WTC11 (cell line): ENCODE results near the gene SLC41A3. TPM values are rescaled to one million over a fixed set of nuclear protein-coding genes. Genes with fewer than 3 reads are reported as not detected.

Source experiments
- ATAC-seq: fragments of 200-7000 bp; cut with Tn5 transposase; 2 replicates; pipeline ENCODE4 v1.10.0; 2021; ENCODE audit warnings: mild to moderate bottlenecking, moderate library complexity
- CTCF ChIA-PET: fragments of 300-600 bp; sonication (Branson Sonifier 250); formaldehyde crosslinking; loops from one replicate; lab custom pipeline; 2021; ENCODE audit warnings: antibody characterized with exemption; lab: Charles Lee
- POLR2A ChIA-PET: fragments of 350-600 bp; sonication (Branson Sonifier 250); formaldehyde crosslinking; loops from one replicate; lab custom pipeline; 2021; ENCODE audit warnings: antibody characterized with exemption; lab: Charles Lee
- DNase-seq: peaks from one replicate; pipeline ENCODE4 v3.0.0; 2021; ENCODE audit warnings: low spot score
- H3K27ac Mint-ChIP-seq: 2 replicates; pipeline ENCODE4 v1.8.0; 2021; ENCODE audit warnings: mixed read lengths
- H3K27me3 Mint-ChIP-seq: 2 replicates; pipeline ENCODE4 v1.8.0; 2021; ENCODE audit warnings: low read depth, mild to moderate bottlenecking, moderate library complexity, mixed read lengths
- H3K36me3 Mint-ChIP-seq: 2 replicates; pipeline ENCODE4 v1.8.0; 2021; ENCODE audit warnings: mixed read lengths
- H3K4me1 Mint-ChIP-seq: 2 replicates; pipeline ENCODE4 v1.8.0; 2022; ENCODE audit warnings: mixed read lengths
- H3K4me3 Mint-ChIP-seq: 2 replicates; pipeline ENCODE4 v1.8.0; 2021; ENCODE audit warnings: mild to moderate bottlenecking, moderate library complexity, mixed read lengths
- H3K9me3 Mint-ChIP-seq: 2 replicates; pipeline ENCODE4 v1.8.0; 2021; ENCODE audit warnings: mixed read lengths
- EMX1 ChIP-seq: fragments of 250-450 bp; sonication (Bioruptor Pico); IDR thresholded peaks from 2 replicates; pipeline ENCODE4 v1.8.0; 2021; ENCODE audit warnings: mild to moderate bottlenecking
- ETV6 ChIP-seq: sonication (generic); formaldehyde crosslinking; IDR thresholded peaks from 2 replicates; pipeline ENCODE4 v1.8.1; 2022; ENCODE audit warnings: mild to moderate bottlenecking, missing genetic modification reagents
- FOXJ3 ChIP-seq: sonication (generic); formaldehyde crosslinking; IDR thresholded peaks from 2 replicates; pipeline ENCODE4 v1.9.0; 2021; ENCODE audit warnings: missing genetic modification reagents, mild to moderate bottlenecking, borderline replicate concordance
- FOXP1 ChIP-seq: sonication (generic); formaldehyde crosslinking; IDR thresholded peaks from 2 replicates; pipeline ENCODE4 v1.8.0; 2022; ENCODE audit warnings: missing genetic modification reagents, mild to moderate bottlenecking, moderate library complexity, borderline replicate concordance
- JAZF1 ChIP-seq: fragments of 250-450 bp; sonication (Bioruptor Pico); IDR thresholded peaks from 2 replicates; pipeline ENCODE4 v1.9.0; 2021; ENCODE audit warnings: moderate library complexity, mild to moderate bottlenecking, inconsistent platforms
- JUN ChIP-seq: sonication (generic); formaldehyde crosslinking; IDR thresholded peaks from 2 replicates; pipeline ENCODE4 v1.8.0; 2023; ENCODE audit warnings: mild to moderate bottlenecking, missing genetic modification reagents
- MYBL2 ChIP-seq: sonication (generic); formaldehyde crosslinking; IDR thresholded peaks from 2 replicates; pipeline ENCODE4 v1.8.1; 2023; ENCODE audit warnings: mild to moderate bottlenecking, moderate library complexity, missing genetic modification reagents
- NFATC4 ChIP-seq: fragments of 250-450 bp; sonication (Bioruptor Pico); IDR thresholded peaks from 2 replicates; pipeline ENCODE4 v1.9.0; 2021; ENCODE audit warnings: mild to moderate bottlenecking
- NFE2L1 ChIP-seq: sonication (generic); formaldehyde crosslinking; IDR thresholded peaks from 2 replicates; pipeline ENCODE4 v1.8.1; 2023; ENCODE audit warnings: missing genetic modification reagents
- NFYB ChIP-seq: sonication (generic); formaldehyde crosslinking; conservative IDR thresholded peaks from 2 replicates; pipeline ENCODE4 v1.8.0; 2022; ENCODE audit warnings: low read depth, missing genetic modification reagents
- NR1H2 ChIP-seq: sonication (generic); formaldehyde crosslinking; IDR thresholded peaks from 2 replicates; pipeline ENCODE4 v1.9.0; 2021; ENCODE audit warnings: mild to moderate bottlenecking, moderate library complexity, missing genetic modification reagents
- NR3C1 ChIP-seq: sonication (generic); formaldehyde crosslinking; conservative IDR thresholded peaks from 2 replicates; pipeline ENCODE4 v1.8.1; 2023; ENCODE audit warnings: low read depth, mild to moderate bottlenecking, missing genetic modification reagents
- OVOL2 ChIP-seq: fragments of 250-450 bp; sonication (Bioruptor Pico); IDR thresholded peaks from 2 replicates; pipeline ENCODE4 v1.9.0; 2021; ENCODE audit warnings: mild to moderate bottlenecking, borderline replicate concordance
- SMAD3 ChIP-seq: sonication (generic); formaldehyde crosslinking; IDR thresholded peaks from 2 replicates; pipeline ENCODE4 v1.8.0; 2022; ENCODE audit warnings: missing genetic modification reagents, mild to moderate bottlenecking, borderline replicate concordance
- TP53 ChIP-seq: sonication (generic); formaldehyde crosslinking; IDR thresholded peaks from 2 replicates; pipeline ENCODE4 v1.8.1; 2023; ENCODE audit warnings: mild to moderate bottlenecking, missing genetic modification reagents
- ZMAT4 ChIP-seq: fragments of 250-450 bp; sonication (Bioruptor Pico); IDR thresholded peaks from 2 replicates; pipeline ENCODE4 v1.9.0; 2021; ENCODE audit warnings: mild to moderate bottlenecking
- ZNF232 ChIP-seq: sonication (generic); formaldehyde crosslinking; IDR thresholded peaks from 2 replicates; pipeline ENCODE4 v1.8.0; 2022; ENCODE audit warnings: mild to moderate bottlenecking, missing genetic modification reagents
- total RNA-seq: library from RNA; stranded (reverse); gene quantifications from 3 replicates; pipeline ENCODE4 v1.2.3, GENCODE V29; 2021
- TF ChIP-seq, protein P1 (sequence below): sonication (generic); formaldehyde crosslinking; IDR thresholded peaks from 2 replicates; pipeline ENCODE4 v1.8.1; 2023; ENCODE audit warnings: mild to moderate bottlenecking, moderate library complexity, missing genetic modification reagents
- TF ChIP-seq, protein P2 (sequence below): sonication (generic); formaldehyde crosslinking; IDR thresholded peaks from 2 replicates; pipeline ENCODE4 v1.8.0; 2022; ENCODE audit warnings: mild to moderate bottlenecking, missing genetic modification reagents
- TF ChIP-seq, protein P3 (sequence below): fragments of 250-450 bp; sonication (Bioruptor Pico); IDR thresholded peaks from 2 replicates; pipeline ENCODE4 v1.9.0; 2021; ENCODE audit warnings: mild to moderate bottlenecking, borderline replicate concordance
- TF ChIP-seq, protein P4 (sequence below): sonication (generic); formaldehyde crosslinking; IDR thresholded peaks from 2 replicates; pipeline ENCODE4 v1.8.1; 2023; ENCODE audit warnings: mild to moderate bottlenecking, missing genetic modification reagents, borderline replicate concordance

The SLC41A3 gene
- total RNA-seq, 1 experiment from 2014 or later = 28.4 TPM

GRCh38 chr3:126084768-126085180 is 850 bp upstream of the SLC41A3 start:
- H3K36me3 Mint-ChIP-seq = peaks cover 28% of the 10 kb centered on the region
- ATAC-seq = no peak
- ChIA-PET POLR2A (no interaction called here), CTCF (interaction anchor here (0.7 to 1.0 kb wide), 3 partner anchors 11 to 23 kb away, joined by 3 to 5 read pairs (median 4); no protein-coding TSS in a partner anchor)
- H3K4me3 Mint-ChIP-seq = peak overlapping the region; percentile 62
- TF ChIP-seq EMX1 (CRISPR knock-in tag) (no peak), TP53 (no peak), NFE2L1 (CRISPR knock-in tag) (no peak), OVOL2 (CRISPR knock-in tag) (no peak), NR3C1 (CRISPR knock-in tag) (no peak), FOXJ3 (no peak), JAZF1 (CRISPR knock-in tag) (no peak), ZMAT4 (CRISPR knock-in tag) (no peak), NFYB (no peak), NFATC4 (CRISPR knock-in tag) (no peak), JUN (CRISPR knock-in tag) (no peak), NR1H2 (CRISPR knock-in tag) (no peak), SMAD3 (no peak), MYBL2 (CRISPR knock-in tag) (no peak), ZNF232 (no peak)
- TF ChIP-seq, protein P1, sequence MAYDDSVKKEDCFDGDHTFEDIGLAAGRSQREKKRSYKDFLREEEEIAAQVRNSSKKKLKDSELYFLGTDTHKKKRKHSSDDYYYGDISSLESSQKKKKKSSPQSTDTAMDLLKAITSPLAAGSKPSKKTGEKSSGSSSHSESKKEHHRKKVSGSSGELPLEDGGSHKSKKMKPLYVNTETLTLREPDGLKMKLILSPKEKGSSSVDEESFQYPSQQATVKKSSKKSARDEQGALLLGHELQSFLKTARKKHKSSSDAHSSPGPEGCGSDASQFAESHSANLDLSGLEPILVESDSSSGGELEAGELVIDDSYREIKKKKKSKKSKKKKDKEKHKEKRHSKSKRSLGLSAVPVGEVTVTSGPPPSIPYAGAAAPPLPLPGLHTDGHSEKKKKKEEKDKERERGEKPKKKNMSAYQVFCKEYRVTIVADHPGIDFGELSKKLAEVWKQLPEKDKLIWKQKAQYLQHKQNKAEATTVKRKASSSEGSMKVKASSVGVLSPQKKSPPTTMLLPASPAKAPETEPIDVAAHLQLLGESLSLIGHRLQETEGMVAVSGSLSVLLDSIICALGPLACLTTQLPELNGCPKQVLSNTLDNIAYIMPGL (CRISPR knock-in tag) = no peak
- TF ChIP-seq, protein P2, sequence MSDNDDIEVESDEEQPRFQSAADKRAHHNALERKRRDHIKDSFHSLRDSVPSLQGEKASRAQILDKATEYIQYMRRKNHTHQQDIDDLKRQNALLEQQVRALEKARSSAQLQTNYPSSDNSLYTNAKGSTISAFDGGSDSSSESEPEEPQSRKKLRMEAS (CRISPR knock-in tag) = no peak
- TF ChIP-seq, protein P3, sequence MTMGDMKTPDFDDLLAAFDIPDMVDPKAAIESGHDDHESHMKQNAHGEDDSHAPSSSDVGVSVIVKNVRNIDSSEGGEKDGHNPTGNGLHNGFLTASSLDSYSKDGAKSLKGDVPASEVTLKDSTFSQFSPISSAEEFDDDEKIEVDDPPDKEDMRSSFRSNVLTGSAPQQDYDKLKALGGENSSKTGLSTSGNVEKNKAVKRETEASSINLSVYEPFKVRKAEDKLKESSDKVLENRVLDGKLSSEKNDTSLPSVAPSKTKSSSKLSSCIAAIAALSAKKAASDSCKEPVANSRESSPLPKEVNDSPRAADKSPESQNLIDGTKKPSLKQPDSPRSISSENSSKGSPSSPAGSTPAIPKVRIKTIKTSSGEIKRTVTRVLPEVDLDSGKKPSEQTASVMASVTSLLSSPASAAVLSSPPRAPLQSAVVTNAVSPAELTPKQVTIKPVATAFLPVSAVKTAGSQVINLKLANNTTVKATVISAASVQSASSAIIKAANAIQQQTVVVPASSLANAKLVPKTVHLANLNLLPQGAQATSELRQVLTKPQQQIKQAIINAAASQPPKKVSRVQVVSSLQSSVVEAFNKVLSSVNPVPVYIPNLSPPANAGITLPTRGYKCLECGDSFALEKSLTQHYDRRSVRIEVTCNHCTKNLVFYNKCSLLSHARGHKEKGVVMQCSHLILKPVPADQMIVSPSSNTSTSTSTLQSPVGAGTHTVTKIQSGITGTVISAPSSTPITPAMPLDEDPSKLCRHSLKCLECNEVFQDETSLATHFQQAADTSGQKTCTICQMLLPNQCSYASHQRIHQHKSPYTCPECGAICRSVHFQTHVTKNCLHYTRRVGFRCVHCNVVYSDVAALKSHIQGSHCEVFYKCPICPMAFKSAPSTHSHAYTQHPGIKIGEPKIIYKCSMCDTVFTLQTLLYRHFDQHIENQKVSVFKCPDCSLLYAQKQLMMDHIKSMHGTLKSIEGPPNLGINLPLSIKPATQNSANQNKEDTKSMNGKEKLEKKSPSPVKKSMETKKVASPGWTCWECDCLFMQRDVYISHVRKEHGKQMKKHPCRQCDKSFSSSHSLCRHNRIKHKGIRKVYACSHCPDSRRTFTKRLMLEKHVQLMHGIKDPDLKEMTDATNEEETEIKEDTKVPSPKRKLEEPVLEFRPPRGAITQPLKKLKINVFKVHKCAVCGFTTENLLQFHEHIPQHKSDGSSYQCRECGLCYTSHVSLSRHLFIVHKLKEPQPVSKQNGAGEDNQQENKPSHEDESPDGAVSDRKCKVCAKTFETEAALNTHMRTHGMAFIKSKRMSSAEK (CRISPR knock-in tag) = no peak
- H3K27me3 Mint-ChIP-seq = peaks cover 12% of the 10 kb centered on the region
- H3K4me1 Mint-ChIP-seq = peaks cover 13% of the 10 kb centered on the region
- H3K9me3 Mint-ChIP-seq = peaks cover 50% of the 10 kb centered on the region
- no peak overlapping the region for H3K27ac Mint-ChIP-seq
- DNase-seq = no peak

GRCh38 chr3:126083511-126083912 is 412 bp downstream of the SLC41A3 start:
- Mint-ChIP-seq H3K36me3 (peaks cover 23% of the 10 kb centered on the region), H3K9me3 (peaks cover 40% of the 10 kb centered on the region), H3K27ac (no peak overlapping the region), H3K4me1 (peaks cover 13% of the 10 kb centered on the region), H3K27me3 (peaks cover 12% of the 10 kb centered on the region), H3K4me3 (peak overlapping the region; percentile 91)
- TF ChIP-seq FOXP1 (CRISPR knock-in tag) = 0 out of 2 replicates have a peak, but pooled peaks have one; percentile 23
- 0 out of 2 replicates have a peak, but pooled peaks have one; percentile 30 for TF ChIP-seq ETV6
- TF ChIP-seq, protein P4, sequence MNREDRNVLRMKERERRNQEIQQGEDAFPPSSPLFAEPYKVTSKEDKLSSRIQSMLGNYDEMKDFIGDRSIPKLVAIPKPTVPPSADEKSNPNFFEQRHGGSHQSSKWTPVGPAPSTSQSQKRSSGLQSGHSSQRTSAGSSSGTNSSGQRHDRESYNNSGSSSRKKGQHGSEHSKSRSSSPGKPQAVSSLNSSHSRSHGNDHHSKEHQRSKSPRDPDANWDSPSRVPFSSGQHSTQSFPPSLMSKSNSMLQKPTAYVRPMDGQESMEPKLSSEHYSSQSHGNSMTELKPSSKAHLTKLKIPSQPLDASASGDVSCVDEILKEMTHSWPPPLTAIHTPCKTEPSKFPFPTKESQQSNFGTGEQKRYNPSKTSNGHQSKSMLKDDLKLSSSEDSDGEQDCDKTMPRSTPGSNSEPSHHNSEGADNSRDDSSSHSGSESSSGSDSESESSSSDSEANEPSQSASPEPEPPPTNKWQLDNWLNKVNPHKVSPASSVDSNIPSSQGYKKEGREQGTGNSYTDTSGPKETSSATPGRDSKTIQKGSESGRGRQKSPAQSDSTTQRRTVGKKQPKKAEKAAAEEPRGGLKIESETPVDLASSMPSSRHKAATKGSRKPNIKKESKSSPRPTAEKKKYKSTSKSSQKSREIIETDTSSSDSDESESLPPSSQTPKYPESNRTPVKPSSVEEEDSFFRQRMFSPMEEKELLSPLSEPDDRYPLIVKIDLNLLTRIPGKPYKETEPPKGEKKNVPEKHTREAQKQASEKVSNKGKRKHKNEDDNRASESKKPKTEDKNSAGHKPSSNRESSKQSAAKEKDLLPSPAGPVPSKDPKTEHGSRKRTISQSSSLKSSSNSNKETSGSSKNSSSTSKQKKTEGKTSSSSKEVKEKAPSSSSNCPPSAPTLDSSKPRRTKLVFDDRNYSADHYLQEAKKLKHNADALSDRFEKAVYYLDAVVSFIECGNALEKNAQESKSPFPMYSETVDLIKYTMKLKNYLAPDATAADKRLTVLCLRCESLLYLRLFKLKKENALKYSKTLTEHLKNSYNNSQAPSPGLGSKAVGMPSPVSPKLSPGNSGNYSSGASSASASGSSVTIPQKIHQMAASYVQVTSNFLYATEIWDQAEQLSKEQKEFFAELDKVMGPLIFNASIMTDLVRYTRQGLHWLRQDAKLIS (CRISPR knock-in tag) = no peak
- POLR2A ChIA-PET = no interaction called here
- ATAC-seq (peak; percentile 76), DNase-seq (peak; percentile 52)
- CTCF ChIA-PET = interaction anchor here (1.1 kb wide), 1 partner anchor 50 kb away, joined by 5 read pairs; no protein-coding TSS in a partner anchor
